Lower lobe of right lung (tissue), 2 donors: Measurements from ENCODE around the gene ATP1B2. TPM values are rescaled to one million over a fixed set of nuclear protein-coding genes. Genes with fewer than 3 reads are reported as not detected.
"Not testable (repeated sequence)": the region's sequence is repeated elsewhere in the genome, so short reads cannot be mapped to it uniquely, and the experiment has no call there.

Experiments used
- ATAC-seq, 2 donors: fragments of 200-7000 bp; cut with Tn5 transposase; one replicate each; pipeline ENCODE4 v1.9.1; 2020 to 2022; ENCODE audit warnings: mild to moderate bottlenecking in 2 of 2, moderate library complexity in 2 of 2
- DNase-seq: peaks from one replicate; pipeline ENCODE4 v3.0.0-alpha.2; 2020
- H3K27ac ChIP-seq: fragments of 200-600 bp; one replicate; pipeline ENCODE4 v1.8.0; 2022
- H3K27me3 ChIP-seq: fragments of 200-600 bp; one replicate; pipeline ENCODE4 v1.8.0; 2022; ENCODE audit warnings: low read depth
- H3K36me3 ChIP-seq: fragments of 200-600 bp; one replicate; pipeline ENCODE4 v1.8.0; 2022; ENCODE audit warnings: mild to moderate bottlenecking
- H3K4me1 ChIP-seq: fragments of 200-600 bp; one replicate; pipeline ENCODE4 v1.8.0; 2022
- H3K4me3 ChIP-seq: fragments of 200-600 bp; one replicate; pipeline ENCODE4 v1.8.0; 2022; ENCODE audit warnings: mild to moderate bottlenecking
- H3K9me3 ChIP-seq: fragments of 200-600 bp; one replicate; pipeline ENCODE4 v1.8.0; 2022
- intact Hi-C: fragments of 100-400 bp; cut with DNase I; formaldehyde crosslinking; loops from one replicate; pipeline ENCODE4 v1.11.0; 2022
- total RNA-seq: library from RNA; stranded (reverse); fragmentation: NEBNext Ultra II Directional; extraction: Animal tissue kit (Norgen Biotek cat#: 25700); gene quantifications from one replicate; pipeline ENCODE4 v1.2.1, GENCODE V29; 2021
- TF ChIP-seq, protein P1 (sequence below): fragments of 200-600 bp; IDR thresholded peaks from one replicate; pipeline ENCODE4 v1.8.0; 2022; ENCODE audit warnings: antibody characterized with exemption, mild to moderate bottlenecking
- donor health status: DM: no; HTN: yes; CAD: no; lungs with severe emphysema.

ATP1B2 gene
- total RNA-seq, 1 donor from 2014 or later = 3.1 TPM

- intact Hi-C loops = no loop called here
- no peak overlapping the region for H3K4me3 ChIP-seq
- no peaks in the 10 kb centered on the region for H3K9me3 ChIP-seq
- ATAC-seq (no peak), DNase-seq (no peak)
- TF ChIP-seq, protein P1, sequence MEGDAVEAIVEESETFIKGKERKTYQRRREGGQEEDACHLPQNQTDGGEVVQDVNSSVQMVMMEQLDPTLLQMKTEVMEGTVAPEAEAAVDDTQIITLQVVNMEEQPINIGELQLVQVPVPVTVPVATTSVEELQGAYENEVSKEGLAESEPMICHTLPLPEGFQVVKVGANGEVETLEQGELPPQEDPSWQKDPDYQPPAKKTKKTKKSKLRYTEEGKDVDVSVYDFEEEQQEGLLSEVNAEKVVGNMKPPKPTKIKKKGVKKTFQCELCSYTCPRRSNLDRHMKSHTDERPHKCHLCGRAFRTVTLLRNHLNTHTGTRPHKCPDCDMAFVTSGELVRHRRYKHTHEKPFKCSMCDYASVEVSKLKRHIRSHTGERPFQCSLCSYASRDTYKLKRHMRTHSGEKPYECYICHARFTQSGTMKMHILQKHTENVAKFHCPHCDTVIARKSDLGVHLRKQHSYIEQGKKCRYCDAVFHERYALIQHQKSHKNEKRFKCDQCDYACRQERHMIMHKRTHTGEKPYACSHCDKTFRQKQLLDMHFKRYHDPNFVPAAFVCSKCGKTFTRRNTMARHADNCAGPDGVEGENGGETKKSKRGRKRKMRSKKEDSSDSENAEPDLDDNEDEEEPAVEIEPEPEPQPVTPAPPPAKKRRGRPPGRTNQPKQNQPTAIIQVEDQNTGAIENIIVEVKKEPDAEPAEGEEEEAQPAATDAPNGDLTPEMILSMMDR = no peak
- no peaks in the 10 kb centered on the region for H3K36me3 ChIP-seq
- H3K4me1 ChIP-seq = no peaks in the 10 kb centered on the region
- no peaks in the 10 kb centered on the region for H3K27me3 ChIP-seq
- H3K27ac ChIP-seq = no peak overlapping the region
Measured at GRCh38 chr17:7640783-7641182, 9.9 kb upstream of the ATP1B2 start.

DNA sequence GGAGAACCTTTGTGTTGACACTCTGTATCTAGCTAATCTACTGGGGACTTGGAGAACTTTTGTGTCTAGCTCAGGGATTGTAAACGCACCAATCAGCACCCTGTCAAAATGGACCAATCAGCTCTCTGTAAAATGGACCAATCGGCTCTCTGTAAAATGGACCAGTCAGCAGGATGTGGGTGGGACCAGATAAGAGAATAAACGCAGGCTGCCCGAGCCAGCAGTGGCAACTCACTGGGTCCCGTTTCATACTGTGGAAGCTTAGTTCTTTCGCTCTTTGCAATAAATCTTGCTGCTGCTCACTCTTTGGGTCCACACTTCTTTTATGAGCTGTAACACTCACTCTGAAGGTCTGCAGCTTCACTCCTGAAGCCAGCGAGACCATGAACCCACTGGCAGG lies 9.1 kb upstream of the ATP1B2 start:
- DNase-seq, H3K27me3 ChIP-seq, H3K4me1 ChIP-seq, H3K4me3 ChIP-seq, H3K27ac ChIP-seq, H3K36me3 ChIP-seq, intact Hi-C loops, H3K9me3 ChIP-seq, ATAC-seq: not testable (repeated sequence)

GRCh38 chr17:7644775-7645174 lies 6.0 kb upstream of the ATP1B2 start:
- no peaks in the 10 kb centered on the region for H3K4me1 ChIP-seq
- intact Hi-C loops = no loop called here
- DNase-seq = no peak
- ATAC-seq = peak; percentile 54 to 59
- TF ChIP-seq, protein P1 = no peak
- H3K4me3 ChIP-seq = no peak overlapping the region
- peaks cover 9% of the 10 kb centered on the region for H3K27me3 ChIP-seq
- H3K9me3 ChIP-seq = no peaks in the 10 kb centered on the region
- no peak overlapping the region for H3K27ac ChIP-seq
- no peaks in the 10 kb centered on the region for H3K36me3 ChIP-seq

DNA sequence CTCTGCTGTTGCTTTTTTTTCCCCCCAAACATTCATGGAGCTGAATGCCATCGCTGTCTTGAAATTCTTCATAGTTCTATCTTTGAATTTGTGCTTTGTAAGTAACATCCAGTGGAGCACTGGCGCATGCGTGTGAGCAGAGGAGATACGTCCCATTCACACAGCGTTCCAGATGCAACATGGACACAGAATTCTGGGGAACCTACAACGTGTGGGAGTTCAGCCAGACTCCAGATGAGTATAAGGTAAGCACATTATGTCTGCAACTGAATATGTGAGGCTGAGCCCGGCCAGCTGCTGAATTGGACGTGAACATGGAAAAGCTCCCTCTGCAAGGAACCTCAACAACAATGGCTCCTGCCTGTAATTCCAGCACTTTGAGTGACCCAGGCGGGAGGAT lies 4.3 kb upstream of the ATP1B2 start:
- no peak overlapping the region for H3K27ac ChIP-seq
- H3K36me3 ChIP-seq = no peaks in the 10 kb centered on the region
- H3K9me3 ChIP-seq = no peaks in the 10 kb centered on the region
- intact Hi-C loops = no loop called here
- ATAC-seq (no peak), DNase-seq (no peak)
- peaks cover 15% of the 10 kb centered on the region for H3K4me1 ChIP-seq
- H3K4me3 ChIP-seq = no peak overlapping the region
- TF ChIP-seq, protein P1 = no peak
- peaks cover 26% of the 10 kb centered on the region for H3K27me3 ChIP-seq

DNA sequence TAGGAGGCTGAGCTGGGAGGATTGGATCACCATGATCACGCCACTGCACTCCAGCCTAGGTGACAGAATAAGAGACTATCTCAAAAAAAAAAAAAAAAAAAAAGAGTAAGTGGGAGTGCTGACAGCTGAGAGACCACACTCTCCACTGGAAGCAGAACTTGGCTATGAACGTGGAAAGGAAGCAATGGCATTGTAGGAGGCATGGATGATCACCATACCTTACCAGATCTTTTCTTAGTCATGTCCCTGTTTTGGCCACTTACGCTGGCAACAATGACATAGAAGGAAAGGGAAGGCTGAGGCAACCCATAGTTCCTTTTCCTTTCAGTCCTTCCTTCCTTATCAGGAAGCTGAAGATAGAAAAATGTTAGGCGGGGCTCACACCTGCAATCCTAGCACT lies 3.7 kb upstream of the ATP1B2 start:
- H3K4me1 ChIP-seq = peaks cover 20% of the 10 kb centered on the region
- DNase-seq (no peak), ATAC-seq (no peak)
- no peaks in the 10 kb centered on the region for H3K36me3 ChIP-seq
- H3K9me3 ChIP-seq = no peaks in the 10 kb centered on the region
- H3K4me3 ChIP-seq = no peak overlapping the region
- TF ChIP-seq, protein P1 = no peak
- no peak overlapping the region for H3K27ac ChIP-seq
- intact Hi-C loops = no loop called here
- peaks cover 31% of the 10 kb centered on the region for H3K27me3 ChIP-seq

DNA sequence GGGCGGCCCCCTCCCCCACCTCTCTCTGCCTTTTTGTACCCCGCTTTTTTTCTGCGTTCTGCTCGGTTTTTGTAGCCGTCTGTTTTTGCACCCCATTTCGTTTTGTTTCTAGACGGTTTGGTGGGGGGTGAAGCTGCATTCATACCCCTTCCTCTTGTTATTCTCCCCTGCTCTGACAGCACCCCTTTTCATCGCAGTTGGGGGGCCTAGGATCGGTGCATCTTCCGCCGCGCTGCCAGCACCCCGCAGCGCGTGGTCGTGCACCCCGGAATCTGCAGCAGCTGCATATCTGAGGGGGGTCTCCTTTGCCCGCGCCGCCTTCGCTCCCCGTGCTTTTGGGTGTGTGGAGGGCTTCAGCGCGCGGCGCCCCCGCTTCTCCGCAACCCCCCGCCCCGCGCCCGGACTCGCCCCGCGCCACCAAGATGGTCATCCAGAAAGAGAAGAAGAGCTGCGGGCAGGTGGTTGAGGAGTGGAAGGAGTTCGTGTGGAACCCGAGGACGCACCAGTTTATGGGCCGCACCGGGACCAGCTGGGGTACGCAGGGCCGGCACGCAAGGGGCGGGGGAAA lies 455 bp downstream of the ATP1B2 start:
- Histone ChIP-seq H3K27me3 (peaks cover 37% of the 10 kb centered on the region), H3K4me1 (peaks cover 20% of the 10 kb centered on the region), H3K4me3 (peak overlapping the region; percentile 58), H3K36me3 (no peaks in the 10 kb centered on the region), H3K27ac (no peak overlapping the region), H3K9me3 (no peaks in the 10 kb centered on the region)
- DNase-seq (no peak), ATAC-seq (peak in 1 of 2 donors; percentile 7)
- intact Hi-C loops = no loop called here
- TF ChIP-seq, protein P1 = no peak
